ENCODE data around the gene CAMK2N2.

Gene CAMK2N2

DNA sequence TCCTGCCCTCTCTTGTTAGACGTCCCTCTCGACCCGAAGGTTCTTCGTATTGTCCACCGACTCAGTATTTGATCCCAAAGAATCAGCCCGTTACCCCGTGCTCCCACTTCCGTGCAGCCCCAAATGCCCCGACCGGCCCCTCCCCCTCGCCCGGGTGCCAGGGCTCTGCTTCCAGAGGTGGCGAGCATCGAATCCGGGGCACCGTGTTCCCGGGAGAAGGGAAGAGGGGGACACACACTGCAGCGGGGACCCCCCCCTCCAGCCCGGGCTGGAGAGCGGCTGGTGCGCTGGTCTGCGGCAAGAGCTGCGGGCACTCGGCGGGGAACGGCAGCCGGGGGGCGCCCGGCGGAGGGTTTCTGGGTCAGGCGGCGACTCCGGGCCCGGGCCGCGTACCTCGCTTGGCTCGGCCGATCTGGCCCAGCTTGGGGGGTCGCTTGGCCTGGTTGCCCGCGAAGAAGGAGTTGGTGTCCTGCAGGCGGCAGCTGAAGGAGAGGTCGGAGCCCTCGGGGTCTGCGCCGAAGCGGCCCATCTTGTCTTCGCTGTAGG is 556 bp downstream of the CAMK2N2 start:
- DNase-seq (ENCODE audit: low read depth), result no peak

DNA sequence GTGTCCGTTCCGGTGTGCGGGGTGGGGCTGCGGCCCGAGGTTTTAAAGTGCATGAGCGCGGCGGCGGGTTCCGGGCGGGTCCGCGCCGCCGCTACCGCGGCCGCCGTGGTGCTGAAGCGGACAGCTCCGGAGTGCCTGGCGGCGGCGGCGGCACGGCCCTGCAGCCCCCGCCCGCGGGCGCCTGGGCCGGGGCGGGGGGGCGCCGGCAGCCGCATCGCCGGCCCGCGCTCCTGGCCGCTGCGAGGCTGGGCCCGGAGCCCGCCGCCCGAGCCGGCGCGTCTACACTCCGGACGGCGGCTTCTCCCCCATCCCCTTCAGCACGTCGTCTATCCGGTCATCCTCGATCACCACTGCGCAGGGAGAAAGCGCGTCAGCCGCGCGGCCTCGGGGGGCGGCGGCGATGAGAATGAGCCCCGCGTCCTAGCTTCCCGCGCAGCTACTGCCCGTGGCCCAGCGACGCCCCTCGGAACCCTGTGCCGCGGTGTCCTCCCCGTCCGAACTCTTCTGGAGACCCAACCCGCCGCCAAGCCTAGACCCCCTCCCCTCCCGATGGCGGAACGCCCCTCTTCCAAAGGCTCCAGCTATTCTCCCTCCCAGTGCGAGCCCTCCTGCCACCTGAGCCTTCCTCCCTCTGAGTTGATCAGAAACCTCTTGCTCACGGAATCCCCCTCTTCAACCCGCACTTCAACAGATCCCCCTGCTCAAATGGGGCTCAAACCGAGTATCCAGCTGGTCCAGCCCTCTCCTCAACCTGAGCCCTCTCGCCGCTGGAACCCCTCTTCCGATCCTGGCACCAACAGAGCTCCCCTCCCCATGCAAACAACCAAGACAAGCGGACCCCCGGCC is 1.3 kb downstream of the CAMK2N2 start:
- H3K4me3 ChIP-seq (ENCODE audit: control insufficient read depth, low read depth, low read length), result peak overlapping the region; percentile 10
- TF ChIP-seq, protein P1, sequence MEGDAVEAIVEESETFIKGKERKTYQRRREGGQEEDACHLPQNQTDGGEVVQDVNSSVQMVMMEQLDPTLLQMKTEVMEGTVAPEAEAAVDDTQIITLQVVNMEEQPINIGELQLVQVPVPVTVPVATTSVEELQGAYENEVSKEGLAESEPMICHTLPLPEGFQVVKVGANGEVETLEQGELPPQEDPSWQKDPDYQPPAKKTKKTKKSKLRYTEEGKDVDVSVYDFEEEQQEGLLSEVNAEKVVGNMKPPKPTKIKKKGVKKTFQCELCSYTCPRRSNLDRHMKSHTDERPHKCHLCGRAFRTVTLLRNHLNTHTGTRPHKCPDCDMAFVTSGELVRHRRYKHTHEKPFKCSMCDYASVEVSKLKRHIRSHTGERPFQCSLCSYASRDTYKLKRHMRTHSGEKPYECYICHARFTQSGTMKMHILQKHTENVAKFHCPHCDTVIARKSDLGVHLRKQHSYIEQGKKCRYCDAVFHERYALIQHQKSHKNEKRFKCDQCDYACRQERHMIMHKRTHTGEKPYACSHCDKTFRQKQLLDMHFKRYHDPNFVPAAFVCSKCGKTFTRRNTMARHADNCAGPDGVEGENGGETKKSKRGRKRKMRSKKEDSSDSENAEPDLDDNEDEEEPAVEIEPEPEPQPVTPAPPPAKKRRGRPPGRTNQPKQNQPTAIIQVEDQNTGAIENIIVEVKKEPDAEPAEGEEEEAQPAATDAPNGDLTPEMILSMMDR (conservative IDR thresholded peaks at IDR 0.05; ENCODE audit: control insufficient read depth, insufficient read depth, low read depth, low read length), result no peak
- DNase-seq (ENCODE audit: low read depth), result no peak

More for the DNA sequence above, 556 bp downstream of the CAMK2N2 start:
- TF ChIP-seq, protein P1 (conservative IDR thresholded peaks at IDR 0.05; ENCODE audit: control insufficient read depth, insufficient read depth, low read depth, low read length), result no peak
- peak overlapping the region; percentile 25 for H3K4me3 ChIP-seq (ENCODE audit: control insufficient read depth, low read depth, low read length)

DNA sequence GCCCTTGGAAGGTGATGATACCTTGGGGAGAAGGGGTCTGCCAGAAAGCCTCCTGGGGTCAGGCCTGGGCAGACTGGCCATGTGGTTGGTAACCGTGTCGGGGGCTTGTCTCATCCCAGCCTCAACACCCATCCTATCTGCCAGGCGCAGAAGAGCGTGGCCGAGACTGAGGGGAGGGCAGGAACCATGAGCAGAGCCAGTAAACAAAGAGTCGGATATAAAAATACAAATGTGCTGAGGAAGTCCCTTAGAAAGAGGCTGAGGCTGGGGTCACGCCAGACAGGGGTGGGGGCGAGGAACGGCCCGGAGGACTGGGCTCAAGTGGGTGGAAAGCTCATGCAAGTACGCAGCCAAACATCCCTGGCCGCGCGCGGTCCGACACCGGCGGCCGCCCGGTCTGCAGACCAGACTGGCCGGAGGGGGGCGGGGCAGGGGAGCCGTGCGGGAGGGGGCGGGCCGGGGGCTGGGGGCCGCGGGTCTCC is 1.9 kb downstream of the CAMK2N2 start:
- TF ChIP-seq, protein P1 (conservative IDR thresholded peaks at IDR 0.05; ENCODE audit: control insufficient read depth, insufficient read depth, low read depth, low read length), result no peak

DNA sequence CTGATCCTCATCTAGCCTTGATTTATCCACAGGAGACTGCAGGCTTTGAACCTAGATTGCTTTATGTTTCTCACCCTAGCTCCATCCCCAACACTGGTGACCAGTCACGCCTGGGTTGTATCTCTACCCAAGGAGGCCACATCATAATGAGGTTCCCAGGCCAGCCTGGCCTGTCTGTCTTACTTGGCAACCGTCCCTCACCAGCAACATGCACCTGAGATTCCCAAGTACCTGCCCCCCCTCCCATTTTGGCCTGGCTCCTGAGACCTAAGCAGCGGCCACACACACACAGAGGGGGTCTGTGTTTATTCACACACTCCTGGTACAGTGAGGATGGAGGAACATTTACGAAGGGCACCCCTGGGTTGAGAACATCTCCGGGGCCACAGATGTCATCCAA is 2.4 kb downstream of the CAMK2N2 start:
- no peak overlapping the region for H3K4me3 ChIP-seq (ENCODE audit: control insufficient read depth, low read depth, low read length)
- TF ChIP-seq, protein P1 (conservative IDR thresholded peaks at IDR 0.05; ENCODE audit: control insufficient read depth, insufficient read depth, low read depth, low read length), result no peak
- DNase-seq (ENCODE audit: low read depth), result no peak

More for the DNA sequence above, 1.9 kb downstream of the CAMK2N2 start:
- H3K4me3 ChIP-seq (ENCODE audit: control insufficient read depth, low read depth, low read length), result no peak overlapping the region
- DNase-seq (ENCODE audit: low read depth), result no peak

DNA sequence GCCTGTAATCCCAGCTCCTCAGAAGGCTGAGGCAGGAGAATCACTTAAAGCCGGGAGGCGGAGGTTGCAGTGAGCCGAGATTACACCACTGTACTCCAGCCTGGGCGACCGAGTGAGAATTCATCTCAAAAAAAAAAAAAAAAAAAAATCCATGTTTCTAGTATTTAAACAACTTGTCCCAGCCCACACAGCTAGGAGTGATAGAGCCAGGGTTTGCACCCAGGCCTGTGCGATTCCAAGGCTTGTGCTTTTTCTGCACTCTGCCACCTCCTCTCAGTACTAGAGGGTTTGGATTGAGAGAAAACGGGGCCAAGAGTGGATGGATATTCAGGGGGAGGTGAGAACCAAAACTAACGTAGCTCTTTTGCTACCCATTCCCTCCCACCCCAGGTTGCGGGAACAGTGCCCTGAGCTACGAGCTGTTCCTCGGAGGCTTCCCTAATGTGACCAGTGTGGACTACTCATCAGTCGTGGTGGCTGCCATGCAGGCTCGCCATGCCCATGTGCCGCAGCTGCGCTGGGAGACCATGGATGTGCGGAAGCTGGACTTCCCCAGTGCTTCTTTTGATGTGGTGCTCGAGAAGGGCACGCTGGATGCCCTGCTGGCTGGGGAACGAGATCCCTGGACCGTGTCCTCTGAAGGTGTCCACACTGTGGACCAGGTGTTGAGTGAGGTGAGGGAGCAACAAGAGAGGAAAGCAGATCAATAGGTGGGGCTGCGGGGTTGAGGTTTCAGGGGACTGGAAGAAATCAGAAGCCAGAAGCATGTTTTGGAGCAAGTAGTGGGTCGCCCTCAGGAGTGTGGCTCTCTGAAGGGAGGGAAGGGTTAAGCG is 4.1 kb downstream of the CAMK2N2 start:
- TF ChIP-seq, protein P1 (conservative IDR thresholded peaks at IDR 0.05; ENCODE audit: control insufficient read depth, insufficient read depth, low read depth, low read length), result no peak
- no peak overlapping the region for H3K4me3 ChIP-seq (ENCODE audit: control insufficient read depth, low read depth, low read length)
- no peak for DNase-seq (ENCODE audit: low read depth)

DNA sequence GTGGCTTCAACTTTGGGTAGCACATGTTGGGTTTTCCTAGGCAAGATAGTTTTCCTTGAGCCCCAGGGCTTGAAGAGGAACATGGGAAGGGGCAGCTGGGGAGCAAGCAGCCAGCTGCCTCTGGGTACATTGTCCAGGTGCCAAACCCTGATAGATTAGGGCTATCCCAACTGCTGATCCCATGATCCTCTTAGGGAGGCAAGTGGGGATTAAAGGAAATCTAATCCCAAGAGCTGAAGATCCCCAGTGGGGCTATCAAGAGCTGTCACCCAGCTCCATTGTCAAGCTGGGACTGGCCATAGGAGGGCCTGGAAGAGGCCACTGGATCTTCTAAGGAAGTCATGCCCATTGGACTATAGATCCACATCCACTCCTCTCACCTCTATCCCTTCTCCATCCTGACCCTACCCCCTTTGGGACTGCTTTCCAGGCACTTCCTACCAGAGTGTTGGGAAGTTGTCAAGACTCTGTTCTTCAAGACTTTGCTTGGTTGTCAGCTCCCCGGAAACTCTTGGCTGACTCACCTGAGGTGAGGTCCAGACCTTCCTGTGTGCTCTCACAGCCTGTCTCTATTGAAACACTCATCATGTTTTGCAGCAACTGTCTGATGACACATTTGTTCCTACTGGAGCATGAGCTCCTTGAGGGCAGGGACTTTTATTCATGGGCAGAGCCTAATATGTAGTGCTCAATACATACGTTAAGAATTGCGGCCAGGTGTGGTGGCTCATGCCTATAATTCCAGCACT is 5.9 kb downstream of the CAMK2N2 start:
- TF ChIP-seq, protein P1 (conservative IDR thresholded peaks at IDR 0.05; ENCODE audit: control insufficient read depth, insufficient read depth, low read depth, low read length), result no peak
- DNase-seq (ENCODE audit: low read depth), result no peak
- H3K4me3 ChIP-seq (ENCODE audit: control insufficient read depth, low read depth, low read length), result no peak overlapping the region

Measured in fibroblast of mammary gland (primary cell).